ENCODE measurements around the gene PTX4. TPM values are rescaled to one million over a fixed set of nuclear protein-coding genes. Genes with fewer than 3 reads are reported as not detected.

Gene PTX4
- total and polyA plus RNA-seq, 2 experiments from 2014 or later, result 0.30 TPM; not detected in 1

- DNase-seq (ENCODE audit: low read depth in 1 of 2, low spot score in 1 of 2), result no peak
Observed at GRCh38 chr16:1534021-1535020, 45.6 kb upstream of the PTX4 start.

GRCh38 chr16:1533443-1533951, 44.8 kb upstream of the PTX4 start, which contains the start of gene TMEM204:
TMEM204 (plus strand) TSS chr16:1533666; CDS start chr16:1534276, 610 bp downstream.
- no peaks in the 10 kb centered on the region for H3K9me3 ChIP-seq (ENCODE audit: low read depth)
- H3K27ac ChIP-seq, result no peak within 1 kb of the TSS
- H3K27me3 ChIP-seq, result no peaks in the 10 kb centered on the region
- no peak within 1 kb of the TSS for H3K4me3 ChIP-seq
- peak in 1 of 2 donors; percentile 85 for DNase-seq (ENCODE audit: low read depth in 1 of 2, low spot score in 1 of 2)
- no peaks in the 10 kb centered on the region for H3K36me3 ChIP-seq
- no peaks in the 10 kb centered on the region for H3K4me1 ChIP-seq (ENCODE audit: low read depth)
- no peak for TF ChIP-seq CTCF (IDR thresholded peaks at IDR 0.05; ENCODE audit: low read depth, low read length)

More at GRCh38 chr16:1534021-1535020, 45.6 kb upstream of the PTX4 start:
- no peaks in the 10 kb centered on the region for H3K9me3 ChIP-seq (ENCODE audit: low read depth)
- no peaks in the 10 kb centered on the region for H3K27me3 ChIP-seq
- no peak for TF ChIP-seq CTCF (IDR thresholded peaks at IDR 0.05; ENCODE audit: low read depth, low read length)
- H3K36me3 ChIP-seq, result no peaks in the 10 kb centered on the region
- no peaks in the 10 kb centered on the region for H3K4me1 ChIP-seq (ENCODE audit: low read depth)
- no peak overlapping the region for H3K4me3 ChIP-seq
- H3K27ac ChIP-seq, result no peak overlapping the region

GRCh38 chr16:1532771-1533170, 44.0 kb upstream of the PTX4 start:
- no peaks in the 10 kb centered on the region for H3K4me1 ChIP-seq (ENCODE audit: low read depth)
- no peak overlapping the region for H3K27ac ChIP-seq
- no peak for DNase-seq (ENCODE audit: low read depth in 1 of 2, low spot score in 1 of 2)
- no peaks in the 10 kb centered on the region for H3K27me3 ChIP-seq
- no peak for TF ChIP-seq CTCF (IDR thresholded peaks at IDR 0.05; ENCODE audit: low read depth, low read length)
- H3K4me3 ChIP-seq, result no peak overlapping the region
- no peaks in the 10 kb centered on the region for H3K9me3 ChIP-seq (ENCODE audit: low read depth)
- no peaks in the 10 kb centered on the region for H3K36me3 ChIP-seq

GRCh38 chr16:1532081-1532760, 43.5 kb upstream of the PTX4 start:
- H3K9me3 ChIP-seq (ENCODE audit: low read depth), result no peaks in the 10 kb centered on the region
- no peak overlapping the region for H3K4me3 ChIP-seq
- no peaks in the 10 kb centered on the region for H3K4me1 ChIP-seq (ENCODE audit: low read depth)
- no peaks in the 10 kb centered on the region for H3K27me3 ChIP-seq
- DNase-seq (ENCODE audit: low read depth in 1 of 2, low spot score in 1 of 2), result no peak
- TF ChIP-seq CTCF (IDR thresholded peaks at IDR 0.05; ENCODE audit: low read depth, low read length), result no peak
- H3K36me3 ChIP-seq, result no peaks in the 10 kb centered on the region
- H3K27ac ChIP-seq, result no peak overlapping the region

- Histone ChIP-seq H3K27me3 (no peaks in the 10 kb centered on the region), H3K27ac (no peak overlapping the region), H3K4me3 (no peak overlapping the region), H3K4me1 (ENCODE audit: low read depth) (no peaks in the 10 kb centered on the region), H3K9me3 (ENCODE audit: low read depth) (no peaks in the 10 kb centered on the region), H3K36me3 (no peaks in the 10 kb centered on the region)
- no peak for DNase-seq (ENCODE audit: low read depth in 1 of 2, low spot score in 1 of 2)
- TF ChIP-seq CTCF (IDR thresholded peaks at IDR 0.05; ENCODE audit: low read depth, low read length), result no peak
Observed at GRCh38 chr16:1531638-1531910, 42.8 kb upstream of the PTX4 start.
